ENCODE results near the gene SIKE1.
"Not testable (repeated sequence)": the region's sequence is repeated elsewhere in the genome, so short reads cannot be mapped to it uniquely, and the experiment has no call there.

Gene SIKE1

GRCh38 chr1:114780344-114781226 lies at the start of gene SIKE1:
TSS of gene SIKE1 (minus strand) at chr1:114780685. CDS start at chr1:114780607, 78 bp downstream.
- DNase-seq (ENCODE audit: low read depth) = peak; percentile 91

DNA sequence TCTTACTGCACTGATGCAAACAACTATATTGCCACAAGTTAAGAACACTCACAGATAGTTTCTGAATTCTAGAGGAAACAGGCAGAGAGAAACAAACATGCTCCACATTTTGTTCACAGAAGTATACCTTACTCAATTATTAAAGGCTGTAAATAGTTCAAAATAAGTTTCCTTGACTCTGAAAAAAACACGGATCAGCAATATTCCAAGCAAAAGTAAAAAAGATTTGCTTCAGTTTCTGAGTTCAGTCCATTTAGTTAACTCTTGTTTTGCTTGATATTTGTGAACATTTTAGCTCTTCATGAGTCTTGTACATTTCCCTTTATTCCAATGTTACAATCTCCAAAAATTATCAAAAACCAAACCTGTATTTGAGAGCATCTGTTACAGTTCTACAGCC lies 49.6 kb upstream of the SIKE1 start:
- not testable (repeated sequence) for DNase-seq (ENCODE audit: low read depth)

GRCh38 chr1:114828251-114828650 lies 47.8 kb upstream of the SIKE1 start:
- DNase-seq (ENCODE audit: low read depth) = no peak

DNA sequence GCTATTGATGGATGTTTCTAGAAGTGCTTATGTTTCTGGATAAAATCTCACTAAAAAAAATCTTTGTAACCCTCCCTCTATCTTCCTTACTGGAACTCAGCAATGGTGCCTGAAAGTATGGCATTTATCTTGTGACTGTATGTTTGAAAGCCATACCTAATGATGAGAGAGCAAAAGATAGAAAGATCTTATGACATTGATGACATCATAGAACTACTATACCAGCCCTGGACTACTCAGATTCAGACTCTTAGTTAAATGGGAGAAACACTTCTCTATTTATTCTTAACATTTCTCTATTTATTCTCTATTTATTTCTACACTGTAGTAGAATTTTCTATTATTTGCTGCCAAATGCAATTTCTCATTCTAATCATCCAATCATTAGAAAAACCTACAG lies 41.5 kb upstream of the SIKE1 start:
- DNase-seq (ENCODE audit: low read depth) = no peak

- DNase-seq (ENCODE audit: low read depth) = no peak
Observed at GRCh38 chr1:114820392-114820791, 39.9 kb upstream of the SIKE1 start.

GRCh38 chr1:114819869-114820268 lies 39.4 kb upstream of the SIKE1 start:
- no peak for DNase-seq (ENCODE audit: low read depth)

- not testable (repeated sequence) for DNase-seq (ENCODE audit: low read depth)
Observed at GRCh38 chr1:114804449-114804848, 24.0 kb upstream of the SIKE1 start.

DNA sequence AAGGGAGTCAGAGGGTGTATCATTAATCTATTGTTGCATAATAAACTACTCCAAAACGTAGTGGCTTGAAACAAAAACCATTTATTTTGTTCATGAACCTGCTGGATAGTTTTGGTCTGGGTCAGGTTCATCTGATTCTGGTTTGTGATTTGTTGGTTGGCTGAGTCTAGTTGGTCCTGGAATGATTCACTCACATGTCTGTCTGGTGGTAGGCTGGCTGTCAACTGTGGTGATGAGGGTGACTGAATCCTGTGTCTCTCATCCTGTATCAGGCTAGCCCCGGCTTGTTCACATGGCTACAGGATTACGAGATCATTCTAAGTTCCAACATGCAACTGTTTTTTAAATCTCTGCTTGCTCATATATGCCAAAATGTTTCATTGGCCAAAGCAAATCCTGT lies 22.5 kb upstream of the SIKE1 start:
- DNase-seq (ENCODE audit: low read depth) = no peak

DNA sequence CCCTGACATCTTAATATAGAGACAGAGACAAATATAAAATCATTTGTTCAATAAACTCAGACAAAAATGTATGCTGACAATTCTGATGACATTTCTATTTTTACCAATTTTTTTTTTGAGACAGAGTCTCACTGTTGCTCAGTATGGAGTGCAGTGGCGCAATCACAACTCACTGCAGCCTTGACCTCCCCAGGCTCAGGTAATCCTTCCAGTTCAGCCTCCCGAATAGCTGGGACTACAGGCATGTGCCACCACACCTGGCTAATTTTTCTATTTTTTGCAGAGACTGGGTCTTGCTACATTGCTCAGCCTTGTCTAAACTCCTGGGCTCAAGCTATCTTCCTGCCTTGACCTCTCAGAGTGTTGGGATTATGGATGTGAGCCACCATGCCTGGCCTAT lies 13.6 kb upstream of the SIKE1 start:
- DNase-seq (ENCODE audit: low read depth) = no peak

DNA sequence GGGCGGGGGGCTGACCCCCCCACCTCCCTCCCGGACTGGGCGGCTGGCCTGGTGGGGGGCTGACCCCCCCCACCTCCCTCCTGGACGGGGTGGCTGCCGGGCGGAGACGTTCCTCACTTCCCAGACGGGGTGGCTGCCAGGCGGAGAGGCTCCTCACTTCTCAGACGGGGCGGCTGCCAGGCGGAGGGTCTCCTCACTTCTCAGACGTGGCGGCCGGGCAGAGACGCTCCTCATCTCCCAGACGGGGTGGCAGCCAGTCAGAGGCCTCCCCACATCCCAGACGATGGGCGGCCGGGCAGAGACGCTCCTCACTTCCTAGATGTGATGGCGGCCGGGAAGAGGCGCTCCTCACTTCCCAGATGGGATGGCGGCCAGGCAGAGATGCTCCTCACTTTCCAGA lies 10.1 kb upstream of the SIKE1 start:
- not testable (repeated sequence) for DNase-seq (ENCODE audit: low read depth)

DNA sequence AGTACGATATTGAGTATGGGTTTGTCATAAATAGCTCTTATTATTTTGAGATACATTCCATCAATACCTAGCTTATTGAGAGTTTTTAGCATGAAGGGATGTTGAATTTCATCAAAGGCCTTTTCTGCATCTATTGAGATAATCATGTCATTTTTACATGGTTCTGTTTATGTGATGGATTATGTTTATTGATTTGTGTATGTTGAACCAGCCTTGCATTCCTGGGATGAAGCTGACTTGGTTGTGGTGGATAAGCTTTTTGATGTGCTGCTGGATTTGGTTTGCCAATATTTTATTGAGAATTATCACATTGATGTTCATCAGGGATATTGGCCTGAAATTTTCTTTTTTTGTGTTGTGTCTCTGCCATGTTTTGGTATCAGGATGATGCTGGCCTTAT lies 6.0 kb upstream of the SIKE1 start:
- DNase-seq (ENCODE audit: low read depth) = not testable (repeated sequence)

DNA sequence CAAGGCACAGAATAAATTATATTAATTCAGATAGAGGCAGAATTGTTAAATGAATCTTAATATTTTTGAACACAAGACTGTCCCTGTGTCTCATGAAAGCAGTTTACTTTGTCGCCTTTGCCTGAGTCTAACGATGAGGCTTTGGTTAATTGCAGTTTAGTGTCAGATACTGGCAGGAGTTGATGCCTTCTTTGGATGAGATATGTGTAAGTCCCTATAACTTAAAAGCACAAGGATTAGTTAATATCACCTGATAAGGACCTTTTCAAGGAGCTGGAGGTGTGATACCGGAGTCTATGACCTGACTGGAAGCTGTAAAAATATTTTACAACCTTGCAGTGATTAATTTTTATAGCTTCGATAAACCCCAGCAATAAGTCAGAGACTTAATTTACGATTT lies 2.0 kb upstream of the SIKE1 start:
- no peak for DNase-seq (ENCODE audit: low read depth)

- DNase-seq (ENCODE audit: low read depth) = no peak
Observed at GRCh38 chr1:114779722-114780121, 763 bp downstream of the SIKE1 start.

DNA sequence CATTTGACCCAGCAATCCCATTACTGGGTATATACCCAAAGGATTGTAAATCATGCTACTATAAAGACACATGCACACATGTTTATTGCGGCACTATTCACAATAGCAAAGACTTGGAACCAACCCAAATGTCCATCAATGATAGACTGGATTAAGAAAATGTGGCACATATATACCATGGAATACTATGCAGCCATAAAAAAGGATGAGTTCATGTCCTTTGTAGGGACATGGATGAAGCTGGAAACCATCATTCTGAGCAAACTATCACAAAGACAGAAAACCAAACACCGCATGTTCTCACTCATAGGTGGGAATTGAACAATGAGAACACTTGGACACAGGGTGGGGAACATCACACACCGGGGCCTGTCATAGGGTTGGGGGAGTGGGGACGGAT lies 3.8 kb downstream of the SIKE1 start:
- DNase-seq (ENCODE audit: low read depth) = not testable (repeated sequence)

DNA sequence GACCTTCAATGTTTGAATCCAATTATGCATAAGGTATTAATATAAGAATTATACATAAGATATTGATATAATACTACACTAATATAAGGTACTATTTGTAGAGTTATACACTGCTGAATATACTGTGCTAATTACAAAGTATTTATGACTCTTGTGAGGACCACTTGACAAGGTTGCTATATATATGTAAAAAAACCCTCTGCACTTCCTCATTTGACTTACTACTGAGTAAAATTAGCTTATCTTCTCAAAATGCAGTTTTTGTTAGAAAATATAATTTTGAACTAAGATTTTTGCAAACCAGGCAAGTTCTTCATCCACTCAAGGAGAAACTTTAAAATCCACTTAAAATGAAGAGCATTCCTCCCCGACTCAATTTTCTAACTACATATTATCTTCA lies 8.5 kb downstream of the SIKE1 start:
- DNase-seq (ENCODE audit: low read depth) = no peak

- no peak for DNase-seq (ENCODE audit: low read depth)
Observed at GRCh38 chr1:114770989-114771388, 9.5 kb downstream of the SIKE1 start.

DNA sequence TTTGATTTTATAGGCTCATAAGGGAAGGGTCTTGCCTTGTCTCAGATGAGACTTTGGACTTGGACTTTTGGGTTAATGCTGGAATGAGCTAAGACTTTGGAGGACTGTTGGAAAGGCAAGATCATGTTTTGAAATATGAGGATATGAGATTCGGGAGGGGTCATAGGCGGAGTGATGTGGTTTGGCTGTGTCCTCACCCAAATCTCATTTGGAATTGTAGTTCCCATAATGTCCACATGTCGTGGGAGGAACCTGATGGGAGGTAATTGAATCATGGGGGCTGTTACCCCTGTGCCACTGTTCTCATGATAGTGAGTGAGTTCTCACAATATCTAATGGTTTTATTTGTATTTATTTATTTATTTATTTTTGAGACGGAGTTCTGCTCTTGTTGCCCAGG lies 15.8 kb downstream of the SIKE1 start:
- no peak for DNase-seq (ENCODE audit: low read depth)

DNA sequence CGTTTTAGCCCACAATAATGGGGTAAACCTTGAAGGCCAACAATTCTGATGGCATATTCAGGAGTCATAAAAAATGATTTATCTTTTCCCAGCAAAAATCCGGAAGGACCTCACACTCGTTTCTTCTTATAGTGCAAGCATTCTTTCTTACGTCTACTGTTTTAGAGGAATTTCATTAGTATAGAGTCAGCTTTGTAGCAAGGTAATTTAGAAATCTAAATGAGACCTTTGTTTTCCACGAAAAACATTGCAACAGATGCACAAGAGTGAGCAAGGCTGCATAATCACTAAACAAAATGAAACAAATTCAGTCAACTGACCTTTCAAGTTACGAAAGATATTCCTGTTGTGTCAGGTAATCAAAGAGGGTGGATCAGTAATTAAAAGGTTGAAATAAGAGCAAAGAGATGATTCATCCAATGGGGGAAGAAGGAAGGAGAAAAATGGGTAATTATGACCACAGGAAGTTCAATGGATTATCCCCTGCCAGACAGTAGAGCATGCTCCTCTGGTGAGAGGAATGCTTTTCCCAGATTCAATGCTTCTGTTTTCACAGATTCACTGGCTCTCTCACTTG lies 22.1 kb downstream of the SIKE1 start:
- DNase-seq (ENCODE audit: low read depth) = no peak

GRCh38 chr1:114757455-114758255 lies 22.8 kb downstream of the SIKE1 start, which contains the start of gene CSDE1:
TSS of gene CSDE1 (minus strand) at chr1:114757984. CDS start at chr1:114739890, 18,094 bp downstream.
- peak; percentile 94 for DNase-seq (ENCODE audit: low read depth)

DNA sequence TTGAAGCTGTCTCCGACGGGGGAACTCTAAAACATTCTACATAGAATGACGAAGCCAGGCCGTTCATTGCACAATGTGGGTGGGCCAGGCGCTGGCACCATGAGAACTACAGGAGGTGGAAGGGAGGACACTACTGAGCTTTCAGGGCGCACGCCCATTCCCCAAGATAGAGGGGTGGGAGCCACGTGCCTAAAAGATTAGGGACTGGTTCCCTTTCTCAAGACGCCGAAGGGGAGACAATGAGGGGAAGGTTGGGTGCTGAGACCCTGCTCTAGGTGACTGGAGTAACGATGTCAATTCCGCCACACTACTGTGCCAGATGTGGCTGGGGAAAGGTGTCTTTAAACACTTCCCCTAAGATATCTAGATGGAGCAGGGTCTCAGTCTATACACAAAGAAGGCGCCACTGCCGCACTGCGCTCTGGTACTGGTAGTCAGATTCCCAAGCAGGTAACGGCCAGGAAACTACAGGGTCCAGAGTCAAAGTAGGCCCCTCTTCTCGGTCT lies 23.5 kb downstream of the SIKE1 start:
- DNase-seq (ENCODE audit: low read depth) = no peak

DNA sequence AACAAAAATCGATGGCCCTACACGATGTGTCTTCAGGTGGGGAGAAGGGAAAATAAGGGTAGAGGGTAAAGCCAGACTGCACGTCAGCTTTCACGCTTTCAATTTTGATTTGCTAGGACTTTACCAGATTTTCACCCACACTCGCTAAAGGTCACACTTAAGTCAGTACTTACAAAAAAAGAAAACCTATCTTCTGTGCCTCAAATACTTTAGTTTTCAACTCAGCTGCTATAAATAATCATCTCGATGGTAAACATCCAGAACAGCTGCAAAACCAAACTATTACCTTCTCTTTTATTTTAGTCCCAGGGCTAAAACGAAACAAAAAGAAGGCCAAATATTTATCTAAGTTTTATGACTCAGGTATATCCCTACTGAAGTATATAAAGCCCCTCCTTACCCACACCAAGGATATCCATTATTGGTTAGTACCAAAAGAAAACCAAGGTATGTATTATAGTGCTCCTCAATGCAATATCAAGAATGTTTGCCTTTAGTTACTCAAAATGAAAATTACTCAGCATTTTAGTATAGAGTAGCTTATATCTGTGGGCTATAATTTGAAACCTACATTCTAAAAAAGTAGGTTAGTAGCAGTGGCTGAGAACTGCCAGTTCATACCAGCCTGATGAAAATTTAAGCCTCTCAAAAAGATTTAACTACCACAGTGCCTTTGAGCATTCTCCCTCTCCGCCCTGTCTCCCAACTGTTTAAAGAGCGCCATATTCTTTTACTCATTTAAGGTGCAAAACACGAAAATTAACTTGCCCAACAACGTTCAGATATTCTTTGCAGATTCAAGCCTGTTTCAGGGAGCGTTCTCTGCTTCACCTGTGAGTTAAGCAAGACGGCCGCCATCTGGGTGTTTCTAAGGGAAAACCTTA lies 24.2 kb downstream of the SIKE1 start:
- DNase-seq (ENCODE audit: low read depth) = no peak

Measured in activated gamma-delta T cell treated with anti-CD3 and anti-CD28 coated beads, Interleukin-2, amount 50 U/mL, for 16 hours (primary cell).